DOHH2 (cell line): ENCODE measurements around the gene TMEM272.

Source experiments
- H3F3A ChIP-seq: fragments of 200-600 bp; sonication (generic), shearing (Covaris generic); 2 replicates; pipeline ENCODE4 v1.6.0; 2016; ENCODE audit warnings: antibody characterized with exemption, mild to moderate bottlenecking; ENCODE audit not compliant: control insufficient read depth, insufficient read depth
- H3K27ac ChIP-seq: fragments of 200-600 bp; sonication (generic); 2 replicates; pipeline ENCODE4 v1.5.1; 2014; ENCODE audit warnings: low read depth, mild to moderate bottlenecking, low read length, moderate library complexity
- H3K27me3 ChIP-seq: fragments of 200-600 bp; sonication (generic); 2 replicates; pipeline ENCODE4 v1.6.1; 2014; ENCODE audit warnings: mild to moderate bottlenecking, low read length, mixed read lengths; ENCODE audit not compliant: control insufficient read depth
- H3K36me3 ChIP-seq: fragments of 200-600 bp; sonication (generic); 2 replicates; pipeline ENCODE4 v1.6.1; 2014; ENCODE audit warnings: mild to moderate bottlenecking, low read length, moderate library complexity, mixed read lengths; ENCODE audit not compliant: control insufficient read depth
- H3K4me1 ChIP-seq: fragments of 200-600 bp; sonication (generic); 2 replicates; pipeline ENCODE4 v1.6.1; 2014; ENCODE audit warnings: mild to moderate bottlenecking, low read length, mixed read lengths; ENCODE audit not compliant: control insufficient read depth
- H3K4me2 ChIP-seq: fragments of 200-600 bp; sonication (generic); 2 replicates; pipeline ENCODE4 v1.6.0; 2014; ENCODE audit warnings: mild to moderate bottlenecking, low read length, moderate library complexity
- H3K4me3 ChIP-seq: fragments of 200-600 bp; sonication (generic); 2 replicates; pipeline ENCODE4 v1.5.1; 2014; ENCODE audit warnings: mild to moderate bottlenecking, low read length, mixed read lengths
- H3K79me2 ChIP-seq: fragments of 200-600 bp; sonication (generic); 2 replicates; pipeline ENCODE4 v1.6.1; 2014; ENCODE audit warnings: mild to moderate bottlenecking, low read length, mixed read lengths; ENCODE audit not compliant: control insufficient read depth
- H3K9me2 ChIP-seq: fragments of 200-600 bp; sonication (generic); replicated peaks from 2 replicates; pipeline ENCODE4 v1.6.1; 2014; ENCODE audit warnings: mild to moderate bottlenecking, low read length, mixed read lengths; ENCODE audit not compliant: control insufficient read depth
- H3K9me3 ChIP-seq: fragments of 200-600 bp; sonication (generic); 2 replicates; pipeline ENCODE4 v1.6.1; 2014; ENCODE audit warnings: antibody characterized with exemption, low read length, mixed read lengths; ENCODE audit not compliant: control insufficient read depth, insufficient read depth
- H4K20me1 ChIP-seq: fragments of 200-600 bp; sonication (generic); 2 replicates; pipeline ENCODE4 v1.6.0; 2014; ENCODE audit warnings: low read depth, mild to moderate bottlenecking, antibody characterized with exemption, low read length, moderate library complexity; ENCODE audit not compliant: control insufficient read depth, insufficient read depth
- EZH2phosphoT487 ChIP-seq: fragments of 200-600 bp; sonication (generic); IDR thresholded peaks from 2 replicates; pipeline ENCODE4 v1.6.1; 2017; ENCODE audit warnings: borderline replicate concordance, mild to moderate bottlenecking, antibody characterized with exemption, low read length, moderate library complexity, mixed read lengths
- TF ChIP-seq, protein P1 (sequence below): fragments of 200-600 bp; sonication (generic); IDR thresholded peaks from one replicate; pipeline ENCODE4 v1.5.1; 2014; ENCODE audit warnings: antibody characterized with exemption, mild to moderate bottlenecking, low read depth, low read length; ENCODE audit not compliant: poor library complexity, severe bottlenecking

The TMEM272 gene

DNA sequence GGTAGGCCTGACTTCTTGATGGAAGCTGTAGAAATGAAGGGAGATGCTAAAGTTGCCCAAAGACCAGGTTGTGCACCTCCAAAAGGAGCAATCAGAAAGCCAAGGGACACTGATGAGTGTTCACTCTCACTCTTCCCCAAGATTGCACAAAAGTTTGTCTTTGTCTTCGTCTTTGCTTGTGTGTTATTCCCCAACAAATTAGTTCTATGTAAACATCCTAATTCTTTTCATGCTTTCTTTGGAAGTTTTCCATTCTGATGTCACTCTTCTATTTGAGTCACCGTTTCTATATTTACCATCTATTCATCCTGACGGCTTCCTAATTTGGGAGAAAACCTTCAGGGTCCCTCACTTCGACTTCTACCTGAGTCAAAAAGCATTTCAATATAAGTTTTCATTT lies 3.7 kb upstream of the TMEM272 start:
- H4K20me1 ChIP-seq: no peaks in the 10 kb centered on the region
- no peak overlapping the region for H3K4me2 ChIP-seq
- H3K79me2 ChIP-seq: no peaks in the 10 kb centered on the region
- no peaks in the 10 kb centered on the region for H3K9me2 ChIP-seq
- H3K9me3 ChIP-seq: no peaks in the 10 kb centered on the region
- TF ChIP-seq EZH2phosphoT487: no peak
- TF ChIP-seq, protein P1, sequence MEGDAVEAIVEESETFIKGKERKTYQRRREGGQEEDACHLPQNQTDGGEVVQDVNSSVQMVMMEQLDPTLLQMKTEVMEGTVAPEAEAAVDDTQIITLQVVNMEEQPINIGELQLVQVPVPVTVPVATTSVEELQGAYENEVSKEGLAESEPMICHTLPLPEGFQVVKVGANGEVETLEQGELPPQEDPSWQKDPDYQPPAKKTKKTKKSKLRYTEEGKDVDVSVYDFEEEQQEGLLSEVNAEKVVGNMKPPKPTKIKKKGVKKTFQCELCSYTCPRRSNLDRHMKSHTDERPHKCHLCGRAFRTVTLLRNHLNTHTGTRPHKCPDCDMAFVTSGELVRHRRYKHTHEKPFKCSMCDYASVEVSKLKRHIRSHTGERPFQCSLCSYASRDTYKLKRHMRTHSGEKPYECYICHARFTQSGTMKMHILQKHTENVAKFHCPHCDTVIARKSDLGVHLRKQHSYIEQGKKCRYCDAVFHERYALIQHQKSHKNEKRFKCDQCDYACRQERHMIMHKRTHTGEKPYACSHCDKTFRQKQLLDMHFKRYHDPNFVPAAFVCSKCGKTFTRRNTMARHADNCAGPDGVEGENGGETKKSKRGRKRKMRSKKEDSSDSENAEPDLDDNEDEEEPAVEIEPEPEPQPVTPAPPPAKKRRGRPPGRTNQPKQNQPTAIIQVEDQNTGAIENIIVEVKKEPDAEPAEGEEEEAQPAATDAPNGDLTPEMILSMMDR: no peak
- no peaks in the 10 kb centered on the region for H3K36me3 ChIP-seq
- H3F3A ChIP-seq: no peaks in the 10 kb centered on the region
- H3K27me3 ChIP-seq: no peaks in the 10 kb centered on the region
- H3K27ac ChIP-seq: no peak overlapping the region
- H3K4me1 ChIP-seq: peaks cover 10% of the 10 kb centered on the region
- H3K4me3 ChIP-seq: no peak overlapping the region

DNA sequence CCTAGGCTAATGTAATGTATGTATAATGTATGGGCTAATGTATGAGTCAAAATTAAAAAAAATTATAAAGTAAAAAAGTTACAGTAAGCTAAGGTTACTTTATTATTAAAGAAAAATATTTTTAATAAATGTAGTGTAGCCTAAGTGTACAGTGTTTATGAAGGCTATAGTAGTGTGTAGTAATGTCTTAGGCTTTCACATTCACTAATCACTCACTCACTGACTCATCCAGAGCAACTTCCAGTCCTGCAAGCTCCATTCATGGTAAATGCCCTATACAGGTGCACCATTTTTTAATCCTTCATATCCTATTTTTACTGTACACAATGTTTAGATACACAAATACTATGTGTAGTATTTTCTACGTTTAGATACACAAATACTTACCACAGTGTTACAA lies 1.8 kb upstream of the TMEM272 start:
- Histone ChIP-seq H3K27me3 (no peaks in the 10 kb centered on the region), H3K27ac (no peak overlapping the region), H3K4me2 (no peak overlapping the region), H3F3A (no peaks in the 10 kb centered on the region), H3K36me3 (no peaks in the 10 kb centered on the region), H3K4me3 (no peak overlapping the region), H3K4me1 (peaks cover 10% of the 10 kb centered on the region), H3K9me2 (no peaks in the 10 kb centered on the region), H3K79me2 (no peaks in the 10 kb centered on the region), H4K20me1 (no peaks in the 10 kb centered on the region), H3K9me3 (no peaks in the 10 kb centered on the region)
- no peak for TF ChIP-seq EZH2phosphoT487
- TF ChIP-seq, protein P1: no peak

DNA sequence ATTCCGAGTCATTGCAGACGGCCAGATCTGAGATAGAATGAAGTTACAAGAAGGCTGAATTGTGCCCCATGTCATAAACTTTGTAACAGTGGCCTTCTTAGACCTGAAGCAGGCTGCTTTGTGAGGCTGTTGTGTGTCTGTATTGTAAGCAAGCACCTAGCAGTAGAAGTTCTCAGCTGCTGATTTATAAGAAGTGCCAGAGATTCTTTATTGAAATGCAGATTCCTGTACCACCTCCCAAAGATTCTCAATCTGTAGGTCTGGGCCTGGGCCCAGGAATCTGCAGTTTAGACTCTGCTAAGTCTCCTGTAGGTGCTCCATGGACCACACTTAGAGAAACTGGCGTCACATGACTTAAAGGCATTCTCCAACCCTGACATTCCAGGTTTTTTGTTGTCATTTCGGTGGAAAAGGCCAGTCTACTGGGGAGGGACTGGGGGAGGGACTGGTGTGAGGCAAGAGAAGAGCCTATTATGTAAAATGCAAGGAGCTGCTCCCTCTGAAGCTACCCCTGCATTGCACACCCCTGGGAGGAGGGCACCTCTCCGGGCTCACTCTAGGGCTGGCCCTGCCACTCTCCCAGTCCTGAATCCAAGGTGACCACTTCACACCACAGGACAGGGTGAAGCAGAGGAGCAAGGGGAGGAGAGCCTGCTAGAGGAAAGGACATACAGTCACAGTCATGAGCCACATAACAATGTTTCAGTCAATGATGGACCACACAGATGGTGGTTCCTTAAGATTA lies 769 bp upstream of the TMEM272 start:
- Histone ChIP-seq H3K36me3 (no peaks in the 10 kb centered on the region), H3K79me2 (no peaks in the 10 kb centered on the region), H4K20me1 (no peaks in the 10 kb centered on the region), H3K27me3 (no peaks in the 10 kb centered on the region), H3K4me3 (0 out of 2 replicates have a peak overlapping the region, but pooled peaks have one; percentile 11), H3K9me3 (no peaks in the 10 kb centered on the region), H3K9me2 (no peaks in the 10 kb centered on the region), H3K27ac (no peak overlapping the region), H3K4me1 (peaks cover 10% of the 10 kb centered on the region), H3F3A (no peaks in the 10 kb centered on the region), H3K4me2 (peak overlapping the region; percentile 42)
- no peak for TF ChIP-seq EZH2phosphoT487
- TF ChIP-seq, protein P1: no peak
